K562 (cell line): Measurements from ENCODE around the gene SRGAP3. TPM values are rescaled to one million over a fixed set of nuclear protein-coding genes. Genes with fewer than 3 reads are reported as not detected.

Experiments
- ATAC-seq: fragments of 200-7000 bp; cut with Tn5 transposase; 3 replicates; pipeline ENCODE4 v1.9.1; 2020; ENCODE audit warnings: moderate library complexity
- BruUV-seq: library from RNA; stranded (reverse); fragments of 400-500 nt; replicated peaks from 2 replicates; lab custom pipeline; 2021; lab: Mats Ljungman, UMichigan
- CTCF ChIA-PET: fragments of 300-600 bp; formaldehyde crosslinking; extraction: SDS; loops from one replicate; lab custom pipeline; 2021; ENCODE audit warnings: low intra/inter-chr PET ratio; lab: Yijun Ruan, JAX
- POLR2A ChIA-PET: fragments of 300-600, 350-650 bp; sonication (Branson Sonifier 250); formaldehyde crosslinking; extraction: SDS; loops from one replicate; lab custom pipeline; 2021; ENCODE audit warnings: antibody characterized with exemption, inconsistent platforms; lab: Yijun Ruan, JAX
- DNase-seq, 4 experiments: peaks; one replicate each; pipeline versions ENCODE4 v3.0.0 to v3.0.0-alpha.2; 2011 to 2018; ENCODE audit warnings: low spot score in 3 of 4, mixed read lengths in 3 of 4; ENCODE audit errors: extremely low read depth in 1 of 4
- FAIRE-seq: peaks from 2 replicates; lab custom pipeline; 2011; peaks lifted over from hg19 to GRCh38; lab: Jason Lieb, UNC
- H2AFZ ChIP-seq: 2 replicates; pipeline ENCODE4 v1.6.0; 2011; ENCODE audit warnings: low read depth, low read length, control low read depth, inconsistent platforms
- H3K27ac ChIP-seq: fragments of 200-600 bp; 3 replicates; pipeline ENCODE4 v1.8.0; 2011; ENCODE audit warnings: low read depth, mild to moderate bottlenecking, control low read depth, inconsistent platforms, low read length, moderate library complexity, mixed read lengths; ENCODE audit errors: extremely low read depth
- H3K27me3 ChIP-seq, 2 experiments: fragments of 300-600 bp in 1 of 2; 2 replicates in 1 of 2; 3 replicates in 1 of 2; pipeline versions ENCODE4 v1.6.0 to v1.8.0; 2011; ENCODE audit warnings: inconsistent platforms in 2 of 2, low read length in 2 of 2, mild to moderate bottlenecking in 1 of 2, mixed read lengths in 1 of 2, moderate library complexity in 1 of 2; ENCODE audit not compliant: control insufficient read depth in 2 of 2, insufficient read depth in 2 of 2
- H3K36me3 ChIP-seq: fragments of 300-600 bp; 3 replicates; pipeline ENCODE4 v1.8.0; 2011; ENCODE audit warnings: mild to moderate bottlenecking, low read length, inconsistent platforms; ENCODE audit not compliant: control insufficient read depth, insufficient read depth
- H3K4me1 ChIP-seq, 2 experiments: fragments of 200-600 bp in 1 of 2; replicated peaks in 1 of 2; 2 replicates in 1 of 2; 3 replicates in 1 of 2; pipeline versions ENCODE4 v1.5.1 to v1.8.0; 2011; ENCODE audit warnings: inconsistent platforms in 2 of 2, low read length in 2 of 2, mild to moderate bottlenecking in 1 of 2, mixed read lengths in 1 of 2, moderate library complexity in 1 of 2; ENCODE audit not compliant: control insufficient read depth in 2 of 2, insufficient read depth in 2 of 2
- H3K4me2 ChIP-seq: 2 replicates; pipeline ENCODE4 v1.6.1; 2011; ENCODE audit warnings: low read length, control low read depth, inconsistent platforms, mixed read lengths; ENCODE audit not compliant: insufficient read depth
- H3K4me3 ChIP-seq: fragments of 200-600 bp; sonication (generic), shearing (Covaris generic); 2 replicates; pipeline ENCODE4 v1.5.1; 2016; ENCODE audit warnings: control low read depth, inconsistent platforms
- H3K79me2 ChIP-seq: fragments of 200-600 bp; 3 replicates; pipeline ENCODE4 v1.8.0; 2011; ENCODE audit warnings: low read length, inconsistent platforms; ENCODE audit not compliant: control insufficient read depth, insufficient read depth
- H3K9ac ChIP-seq, 2 experiments: 2 replicates each; pipeline versions ENCODE4 v1.6.0 to v1.6.1; 2011; ENCODE audit warnings: low read depth in 2 of 2, low read length in 2 of 2, control low read depth in 1 of 2, inconsistent platforms in 1 of 2, mild to moderate bottlenecking in 1 of 2, mixed read lengths in 1 of 2; ENCODE audit not compliant: insufficient read depth in 1 of 2
- H3K9me1 ChIP-seq: one replicate; pipeline ENCODE4 v1.6.0; 2011; ENCODE audit warnings: inconsistent platforms, mild to moderate bottlenecking, low read length, moderate library complexity; ENCODE audit not compliant: control insufficient read depth, insufficient read depth
- H3K9me3 ChIP-seq: replicated peaks from 2 replicates; pipeline ENCODE4 v1.5.1; 2011; ENCODE audit warnings: low read depth, low read length, inconsistent platforms; ENCODE audit not compliant: control insufficient read depth, insufficient read depth
- H4K20me1 ChIP-seq: replicated peaks from 2 replicates; pipeline ENCODE4 v1.6.1; 2011; ENCODE audit warnings: low read length, inconsistent platforms, mixed read lengths; ENCODE audit not compliant: control insufficient read depth, insufficient read depth
- CHD4 ChIP-seq: fragments of 200-600 bp; sonication (generic); IDR thresholded peaks from 3 replicates; pipeline ENCODE4 v1.6.1; 2012; ENCODE audit warnings: low read depth, mild to moderate bottlenecking, mixed read lengths, low read length, inconsistent platforms; ENCODE audit not compliant: insufficient read depth, insufficient replicate concordance, poor library complexity, severe bottlenecking
- CREBBP ChIP-seq: IDR thresholded peaks from one replicate; pipeline ENCODE4 v1.6.1; 2012; ENCODE audit warnings: low read depth, mild to moderate bottlenecking, control low read depth, inconsistent platforms, low read length
- DPF2 ChIP-seq: fragments of 450-650 bp; IDR thresholded peaks from 2 replicates; pipeline ENCODE4 v1.6.1; 2016
- EGR1 ChIP-seq: fragments of 450-650 bp; conservative IDR thresholded peaks from 2 replicates; pipeline ENCODE4 v1.6.1; 2017; ENCODE audit warnings: mild to moderate bottlenecking
- ILK ChIP-seq: fragments of 450-650 bp; IDR thresholded peaks from 2 replicates; pipeline ENCODE4 v1.6.1; 2016; ENCODE audit warnings: missing genetic modification characterization, low read depth, mild to moderate bottlenecking, missing compliant biosample characterization, moderate library complexity, borderline replicate concordance
- L3MBTL2 ChIP-seq: fragments of 450-650 bp; IDR thresholded peaks from 2 replicates; pipeline ENCODE4 v1.6.1; 2016; ENCODE audit warnings: mild to moderate bottlenecking, moderate library complexity
- MAZ ChIP-seq, 2 experiments: fragments of 450-650 bp in 1 of 2; sonication (generic) in 1 of 2; formaldehyde crosslinking; IDR thresholded peaks in 1 of 2; conservative IDR thresholded peaks in 1 of 2; 2 replicates each; pipeline versions ENCODE4 v1.4.0 to v1.5.0; 2020; ENCODE audit warnings: mild to moderate bottlenecking in 1 of 2, missing genetic modification reagents in 1 of 2
- PCBP2 ChIP-seq: fragments of 200-400 bp; formaldehyde crosslinking; IDR thresholded peaks from 2 replicates; pipeline ENCODE4 v1.6.1; 2018; ENCODE audit warnings: low read length, low read depth, mild to moderate bottlenecking, moderate library complexity; ENCODE audit not compliant: poor library complexity, severe bottlenecking
- RAD21 ChIP-seq, 2 experiments: fragments of 250-450 bp in 1 of 2; fragments of 450-650 bp in 1 of 2; sonication (Bioruptor Pico) in 1 of 2; formaldehyde crosslinking in 1 of 2; IDR thresholded peaks in 1 of 2; conservative IDR thresholded peaks in 1 of 2; 2 replicates each; pipeline versions ENCODE4 v1.4.0 to v1.8.0; 2020 to 2022; ENCODE audit warnings: mild to moderate bottlenecking in 2 of 2, moderate library complexity in 1 of 2
- SAFB ChIP-seq: fragments of 200-400 bp; formaldehyde crosslinking; IDR thresholded peaks from 2 replicates; pipeline ENCODE4 v1.6.1; 2017; ENCODE audit warnings: low read depth, low read length, borderline replicate concordance
- SIX5 ChIP-seq, 2 experiments: IDR thresholded peaks; 2 replicates each; pipeline ENCODE4 v1.6.1; 2011; ENCODE audit warnings: low read length in 2 of 2, borderline replicate concordance in 1 of 2, low read depth in 1 of 2, mild to moderate bottlenecking in 1 of 2, moderate library complexity in 1 of 2; ENCODE audit not compliant: insufficient read depth in 1 of 2
- TRIM25 ChIP-seq: fragments of 450-650 bp; IDR thresholded peaks from 2 replicates; pipeline ENCODE4 v1.7.0; 2016; ENCODE audit warnings: borderline replicate concordance
- ZC3H11A ChIP-seq: IDR thresholded peaks from 2 replicates; pipeline ENCODE4 v1.6.1; 2012; ENCODE audit warnings: low read depth, low read length, improper control_type of control experiment
- WGBS: fragments of 100-300 bp; shearing (Covaris generic); methylation state at CpG from one replicate; pipeline ENCODE4 v1.1.6; 2016; ENCODE audit warnings: low coverage, mixed read lengths; ENCODE audit not compliant: insufficient coverage; ENCODE audit errors: missing lambda C conversion rate; 5-methylcytosine and 5-hydroxymethylcytosine counted together
- in situ Hi-C: fragments of 300-500 bp; cut with MboI; formaldehyde crosslinking; loops from 4 replicates; pipeline ENCODE4 v1.15.0; 2018; ENCODE audit warnings: inconsistent platforms, mixed read lengths
- intact Hi-C: fragments of 100-400 bp; cut with micrococcal nuclease; formaldehyde crosslinking; loops from 2 replicates; pipeline ENCODE4 v1.14.2; 2022
- polyA plus RNA-seq, 8 experiments: library from polyadenylated mRNA; depleted of rRNA in 4 of 8; stranded (reverse) in 5 of 8; unstranded in 3 of 8; fragments of >200 nt; fragmentation: Nextera tagmentation in 2 of 8; fragmentation: Illumina TruSeq in 1 of 8; extraction: Ambion mirVana in 2 of 8; extraction: Trizol in 1 of 8; gene quantifications; 2 replicates each; pipeline versions ENCODE4 v1.2.1 to v1.2.3, GENCODE V29; 2011 to 2014; ENCODE audit warnings: inconsistent platforms in 1 of 8, missing spikeins in 1 of 8
- total RNA-seq, 7 experiments: library from RNA; depleted of rRNA in 6 of 7; stranded (reverse); fragments of >200 nt in 6 of 7; fragmentation: Illumina TruSeq in 2 of 7; extraction: Trizol in 2 of 7; gene quantifications; 2 replicates each; pipeline versions ENCODE4 v1.2.1 to v1.2.3, GENCODE V29; 2011 to 2021; ENCODE audit warnings: low replicate concordance in 1 of 7

SRGAP3 gene
- total and polyA plus RNA-seq, 9 of the 15 experiments (the other 6 are each of a cell fraction or from before 2014, with no cell fraction given) = 0.11 to 0.85 (median 0.35) TPM; not detected in 2

- no peak for TF ChIP-seq L3MBTL2
- no peak for TF ChIP-seq MAZ (CRISPR knock-in tag; conservative IDR thresholded peaks at IDR 0.05 in 1 of 2, IDR thresholded peaks at IDR 0.05 in 1 of 2)
- no peak for TF ChIP-seq TRIM25
- TF ChIP-seq ZC3H11A = no peak
- TF ChIP-seq PCBP2 = no peak
- TF ChIP-seq RAD21 (CRISPR knock-in tag; conservative IDR thresholded peaks at IDR 0.05 in 1 of 2, IDR thresholded peaks at IDR 0.05 in 1 of 2) = no peak
- no peak for TF ChIP-seq CREBBP
- TF ChIP-seq CHD4 = no peak
- no peak for TF ChIP-seq DPF2
- TF ChIP-seq EGR1 = no peak
- TF ChIP-seq SAFB = no peak
- no peak for TF ChIP-seq SIX5 (IDR thresholded peaks at IDR 0.05; ENCODE audit: borderline replicate concordance in 1 of 2, insufficient read depth in 1 of 2, low read depth in 1 of 2, low read length in 2 of 2)
- TF ChIP-seq ILK = no peak
- Histone ChIP-seq H3K4me2 (no peak overlapping the region), H4K20me1 (no peaks in the 10 kb centered on the region), H3K9me3 (no peaks in the 10 kb centered on the region), H3K9me1 (no peaks in the 10 kb centered on the region), H3K79me2 (no peaks in the 10 kb centered on the region), H2AFZ (no peak overlapping the region), H3K27ac (no peak overlapping the region), H3K4me3 (no peak overlapping the region), H3K36me3 (no peaks in the 10 kb centered on the region), H3K4me1 (no peaks in the 10 kb centered on the region), H3K9ac (no peak overlapping the region), H3K27me3 (peaks cover 23 to 71% of the 10 kb centered on the region in 2 experiments)
- under 1% methylated on average over 8 of the region's 8 CpGs for WGBS
- FAIRE-seq (no peak), ATAC-seq (no peak), DNase-seq (no peak)
- in situ Hi-C loops (no loop called here), intact Hi-C loops (no loop called here)
- ChIA-PET POLR2A (no interaction called here), CTCF (no interaction called here)
- no TSS peak for BruUV-seq
Observed at GRCh38 chr3:9151240-9151639, 98.2 kb downstream of the SRGAP3 start.
